Spleen (tissue), 11 donors: ENCODE results near the gene OPRM1. TPM values are rescaled to one million over a fixed set of nuclear protein-coding genes. Genes with fewer than 3 reads are reported as not detected.

Source experiments
- DNase-seq: peaks from one replicate; pipeline ENCODE4 v3.0.0-alpha.2; 2020
- H3K27ac ChIP-seq, 8 donors: fragments of 200-600 bp; sonication (generic) in 7 of 8; 1 replicate in 4 of 8; 2 replicates in 4 of 8; pipeline versions ENCODE4 v1.5.0 to v1.8.0; 2016 to 2021; ENCODE audit warnings: inconsistent platforms in 4 of 8, mild to moderate bottlenecking in 4 of 8, moderate library complexity in 1 of 8
- H3K27me3 ChIP-seq, 7 donors: fragments of 200-600 bp; sonication (generic) in 6 of 7; replicated peaks in 1 of 7; 1 replicate in 4 of 7; 2 replicates in 3 of 7; pipeline versions ENCODE4 v1.5.0 to v1.8.0; 2016 to 2021; ENCODE audit warnings: inconsistent platforms in 3 of 7, mild to moderate bottlenecking in 1 of 7
- H3K36me3 ChIP-seq, 6 donors: fragments of 200-600 bp; sonication (generic) in 5 of 6; 1 replicate in 4 of 6; 2 replicates in 2 of 6; pipeline versions ENCODE4 v1.5.0 to v1.8.0; 2016 to 2021; ENCODE audit warnings: inconsistent platforms in 2 of 6
- H3K4me1 ChIP-seq, 6 donors: fragments of 200-600 bp; sonication (generic) in 5 of 6; 1 replicate in 3 of 6; 2 replicates in 3 of 6; pipeline versions ENCODE4 v1.5.0 to v1.8.0; 2016 to 2021; ENCODE audit warnings: inconsistent platforms in 3 of 6
- H3K4me3 ChIP-seq, 8 donors: fragments of 200-600 bp; sonication (generic) in 7 of 8; 1 replicate in 4 of 8; 2 replicates in 4 of 8; pipeline versions ENCODE4 v1.5.0 to v1.8.0; 2016 to 2021; ENCODE audit warnings: inconsistent platforms in 4 of 8, mild to moderate bottlenecking in 4 of 8, moderate library complexity in 2 of 8
- H3K9me3 ChIP-seq, 8 donors: fragments of 200-600 bp; sonication (generic) in 7 of 8; 1 replicate in 4 of 8; 2 replicates in 4 of 8; pipeline versions ENCODE4 v1.5.0 to v1.8.0; 2016 to 2021; ENCODE audit warnings: inconsistent platforms in 4 of 8
- CTCF ChIP-seq, 11 experiments: fragments of 200-600 bp in 7 of 11; fragments of 450-650 bp in 4 of 11; sonication (generic) in 4 of 11; IDR thresholded peaks in 8 of 11; conservative IDR thresholded peaks in 3 of 11; 1 replicate in 7 of 11; 2 replicates in 4 of 11; pipeline versions ENCODE4 v1.4.0 to v1.8.0; 2016 to 2021; ENCODE audit warnings: antibody characterized with exemption in 11 of 11, inconsistent platforms in 4 of 11, mild to moderate bottlenecking in 1 of 11
- POLR2A ChIP-seq, 3 donors: fragments of 450-650 bp; IDR thresholded peaks; one replicate each; pipeline ENCODE4 v1.5.1; 2017; ENCODE audit warnings: antibody characterized with exemption in 3 of 3, mild to moderate bottlenecking in 1 of 3
- POLR2AphosphoS5 ChIP-seq, 3 donors: sonication (generic); formaldehyde crosslinking; IDR thresholded peaks; one replicate each; pipeline ENCODE4 v1.5.1; 2017; ENCODE audit warnings: antibody characterized with exemption in 3 of 3
- WGBS, 5 donors: extraction: QIAGEN DNeasy Blood & Tissue Kit in 3 of 5; methylation state at CpG; one replicate each; pipeline versions ENCODE4 v1.1.5 to v1.1.7; 2013 to 2018; 5-methylcytosine and 5-hydroxymethylcytosine counted together
- intact Hi-C: fragments of 100-400 bp; cut with DNase I; formaldehyde crosslinking; loops from one replicate; pipeline ENCODE4 v1.15.0; 2023; ENCODE audit warnings: low total_unique reads
- polyA plus RNA-seq, 3 donors: library from polyadenylated mRNA; stranded (reverse); fragments of 200-250 nt; gene quantifications; one replicate each; pipeline ENCODE4 v1.2.1, GENCODE V29; 2013
- total RNA-seq, 7 donors: library from RNA; depleted of rRNA in 3 of 7; stranded (reverse); fragments of >200 nt in 3 of 7; fragmentation: NEBNext Ultra II Directional in 4 of 7; extraction: Animal tissue kit (Norgen Biotek cat#: 25700) in 4 of 7; gene quantifications; one replicate each; pipeline versions ENCODE4 v1.1.0 to v1.2.1, GENCODE V29; 2016 to 2021
- donor health status: healthy with polysubstance abuse.
- donor health status: DM: no; HTN: no; CAD: no; lungs with moderate emphysema.
- donor health status: DM: no; HTN: no; CAD: no.
- donor health status: Bipolar disorder and iron deficiency.
- donor health status: healthy.
- donor health status: DM: no; HTN: no; CAD: no.
- donor health status: DM: yes; HTN: yes; CAD: no.

The OPRM1 gene
- total and polyA plus RNA-seq, 10 donors, result not detected

GRCh38 chr6:154012852-154013251 lies 26.2 kb upstream of the OPRM1 start:
- Histone ChIP-seq H3K36me3 (no peaks in the 10 kb centered on the region), H3K9me3 (peaks cover 0 to 3% (median 0%) of the 10 kb centered on the region in 8 donors), H3K27ac (no peak overlapping the region), H3K27me3 (no peaks in the 10 kb centered on the region), H3K4me1 (no peaks in the 10 kb centered on the region), H3K4me3 (no peak overlapping the region)
- WGBS, 5 donors, result 24 to 58% (median 38%) methylated on average over 2 of the region's 2 CpGs
- DNase-seq, result no peak
- intact Hi-C loops, result no loop called here
- no peak for TF ChIP-seq POLR2A (IDR thresholded peaks at IDR 0.05)
- no peak for TF ChIP-seq CTCF (IDR thresholded peaks at IDR 0.05 in 8 of 11, conservative IDR thresholded peaks at IDR 0.05 in 3 of 11)
- TF ChIP-seq POLR2AphosphoS5 (IDR thresholded peaks at IDR 0.05), result no peak

DNA sequence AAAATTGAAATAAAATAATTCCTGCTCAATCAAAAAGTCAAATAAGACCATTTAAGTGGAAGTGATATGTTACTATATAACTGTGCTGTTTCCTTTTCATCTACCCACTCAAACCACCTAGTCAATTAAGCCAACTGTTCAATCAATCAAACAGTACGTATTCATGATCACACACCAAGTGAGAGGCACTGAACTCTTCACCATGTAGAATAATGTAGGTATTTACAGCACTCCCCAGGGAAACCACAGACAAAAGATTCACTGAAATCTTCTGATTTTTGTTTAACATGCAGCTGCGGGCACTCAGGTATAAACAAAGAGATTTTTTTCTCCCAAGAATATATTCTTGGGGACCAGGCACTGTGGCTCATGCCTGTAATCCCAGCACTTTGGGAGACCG lies 21.3 kb upstream of the OPRM1 start:
- TF ChIP-seq CTCF (IDR thresholded peaks at IDR 0.05 in 8 of 11, conservative IDR thresholded peaks at IDR 0.05 in 3 of 11) (no peak), POLR2A (IDR thresholded peaks at IDR 0.05) (no peak), POLR2AphosphoS5 (IDR thresholded peaks at IDR 0.05) (no peak)
- DNase-seq, result no peak
- 69 to 74% (median 72%) methylated on average over 3 of the region's 3 CpGs for WGBS, 5 donors
- Histone ChIP-seq H3K4me3 (no peak overlapping the region), H3K27ac (no peak overlapping the region), H3K36me3 (no peaks in the 10 kb centered on the region), H3K9me3 (peaks cover 0 to 10% (median 7%) of the 10 kb centered on the region in 8 donors), H3K4me1 (no peaks in the 10 kb centered on the region), H3K27me3 (no peaks in the 10 kb centered on the region)
- intact Hi-C loops, result no loop called here

DNA sequence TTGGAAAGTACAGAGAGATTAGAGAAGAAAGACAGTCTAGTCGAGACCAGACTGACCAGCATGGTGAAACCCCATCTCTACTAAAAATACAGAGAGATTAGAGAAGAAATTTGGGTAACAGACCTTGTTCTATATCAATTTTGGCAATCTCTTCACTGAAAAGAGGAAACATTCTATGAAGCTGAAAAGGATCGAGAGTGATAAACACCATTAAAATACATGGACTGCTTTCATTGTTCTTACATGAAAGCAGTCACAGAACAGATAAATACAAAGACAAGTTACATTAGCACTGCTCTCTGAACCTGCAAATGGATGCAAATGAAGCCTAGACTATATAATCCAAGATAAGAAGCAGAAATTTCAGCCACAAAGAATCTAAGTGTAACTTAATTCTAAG lies 8.4 kb upstream of the OPRM1 start:
- no peak for TF ChIP-seq CTCF (IDR thresholded peaks at IDR 0.05 in 8 of 11, conservative IDR thresholded peaks at IDR 0.05 in 3 of 11)
- no peak for TF ChIP-seq POLR2A (IDR thresholded peaks at IDR 0.05)
- TF ChIP-seq POLR2AphosphoS5 (IDR thresholded peaks at IDR 0.05), result no peak
- intact Hi-C loops, result no loop called here
- Histone ChIP-seq H3K9me3 (peaks cover 0 to under 1% (median 0%) of the 10 kb centered on the region in 8 donors), H3K27me3 (no peaks in the 10 kb centered on the region), H3K36me3 (no peaks in the 10 kb centered on the region), H3K4me1 (no peaks in the 10 kb centered on the region), H3K27ac (no peak overlapping the region), H3K4me3 (no peak overlapping the region)
- DNase-seq, result no peak
- 32 to 76% (median 42%) methylated on average over 2 of the region's 2 CpGs for WGBS, 5 donors

DNA sequence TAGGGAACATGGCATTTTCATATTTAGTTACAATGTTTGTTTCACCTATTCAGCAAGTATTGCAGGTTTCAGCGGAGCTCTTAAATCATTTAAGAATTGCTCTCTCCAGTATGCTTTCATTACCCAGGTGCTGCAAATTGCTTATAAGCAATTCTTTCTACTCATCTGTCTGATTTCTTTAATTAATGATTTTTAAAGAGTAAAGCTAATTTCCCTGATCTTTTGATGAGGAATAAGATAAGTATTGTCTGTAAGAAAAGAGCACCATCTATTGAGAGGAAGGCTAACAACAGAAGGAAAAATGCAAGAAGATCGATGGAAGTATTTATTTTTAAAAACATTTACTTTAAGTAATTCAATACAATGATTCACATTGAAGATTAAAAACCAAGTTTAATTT lies 2.0 kb downstream of the OPRM1 start:
- 78 to 90% (median 87%) methylated on average over 2 of the region's 2 CpGs for WGBS, 5 donors
- intact Hi-C loops, result no loop called here
- no peak for TF ChIP-seq CTCF (IDR thresholded peaks at IDR 0.05 in 8 of 11, conservative IDR thresholded peaks at IDR 0.05 in 3 of 11)
- no peak for TF ChIP-seq POLR2AphosphoS5 (IDR thresholded peaks at IDR 0.05)
- TF ChIP-seq POLR2A (IDR thresholded peaks at IDR 0.05), result no peak

More for the DNA sequence above, 2.0 kb downstream of the OPRM1 start:
- Histone ChIP-seq H3K36me3 (no peaks in the 10 kb centered on the region), H3K9me3 (peaks cover 0 to 3% (median 0%) of the 10 kb centered on the region in 8 donors), H3K27me3 (peaks cover 0 to 21% (median 11%) of the 10 kb centered on the region in 7 donors), H3K4me3 (no peak overlapping the region), H3K27ac (no peak overlapping the region), H3K4me1 (no peaks in the 10 kb centered on the region)
- DNase-seq, result no peak
